ENCODE results near the gene THSD7A.

Gene THSD7A

GRCh38 chr7:11811709-11812108, 20.3 kb downstream of the THSD7A start:
- H3K27ac ChIP-seq = no peak overlapping the region
- TF ChIP-seq ZFX (IDR thresholded peaks at IDR 0.05; ENCODE audit: borderline replicate concordance) (no peak), CTCF (IDR thresholded peaks at IDR 0.05) (no peak)

GRCh38 chr7:11810043-11810625, 21.9 kb downstream of the THSD7A start:
- H3K27ac ChIP-seq = no peak overlapping the region
- no peak for TF ChIP-seq CTCF (IDR thresholded peaks at IDR 0.05)
- TF ChIP-seq ZFX (IDR thresholded peaks at IDR 0.05; ENCODE audit: borderline replicate concordance) = no peak

- H3K27ac ChIP-seq = no peak overlapping the region
Measured at GRCh38 chr7:11807000-11807399, 25.0 kb downstream of the THSD7A start.

GRCh38 chr7:11804621-11805020, 27.4 kb downstream of the THSD7A start:
- H3K27ac ChIP-seq = no peak overlapping the region
- TF ChIP-seq ZFX (IDR thresholded peaks at IDR 0.05; ENCODE audit: borderline replicate concordance) (no peak), CTCF (IDR thresholded peaks at IDR 0.05) (no peak)

More at GRCh38 chr7:11807000-11807399, 25.0 kb downstream of the THSD7A start:
- TF ChIP-seq CTCF (IDR thresholded peaks at IDR 0.05) (no peak), ZFX (IDR thresholded peaks at IDR 0.05; ENCODE audit: borderline replicate concordance) (no peak)

GRCh38 chr7:11795231-11795630, 36.8 kb downstream of the THSD7A start:
- H3K27ac ChIP-seq = no peak overlapping the region
- TF ChIP-seq CTCF (IDR thresholded peaks at IDR 0.05) = no peak
- TF ChIP-seq ZFX (IDR thresholded peaks at IDR 0.05; ENCODE audit: borderline replicate concordance) = no peak

- H3K27ac ChIP-seq = no peak overlapping the region
- no peak for TF ChIP-seq CTCF (IDR thresholded peaks at IDR 0.05)
- TF ChIP-seq ZFX (IDR thresholded peaks at IDR 0.05; ENCODE audit: borderline replicate concordance) = no peak
Measured at GRCh38 chr7:11792166-11792565, 39.8 kb downstream of the THSD7A start.

- no peak overlapping the region for H3K27ac ChIP-seq
- TF ChIP-seq CTCF (IDR thresholded peaks at IDR 0.05) (no peak), ZFX (IDR thresholded peaks at IDR 0.05; ENCODE audit: borderline replicate concordance) (no peak)
Measured at GRCh38 chr7:11788568-11788967, 43.4 kb downstream of the THSD7A start.

Measured in 22Rv1 (cell line).